ENCODE results near the gene SPINK4. TPM values are rescaled to one million over a fixed set of nuclear protein-coding genes. Genes with fewer than 3 reads are reported as not detected.

SPINK4 gene
- total and polyA plus RNA-seq, 2 experiments from 2014 or later, result not detected

DNA sequence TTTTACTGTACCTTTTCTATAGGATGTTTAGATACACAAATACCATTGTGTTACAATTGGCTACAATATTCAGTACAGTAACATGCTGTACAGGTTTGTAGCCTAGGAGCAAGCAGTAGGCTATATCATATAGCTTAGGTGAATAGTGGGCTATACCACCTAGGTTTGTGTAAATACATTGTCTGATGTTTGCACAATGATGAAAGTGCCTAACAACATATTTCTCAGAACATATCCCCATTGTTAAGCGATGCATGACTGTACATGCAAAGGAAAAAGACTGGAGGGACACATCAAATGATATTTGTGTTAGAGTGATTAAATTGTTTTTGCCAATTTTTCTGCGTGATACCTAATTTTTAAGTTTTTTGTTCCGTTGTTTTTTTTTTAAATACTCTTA is 30.2 kb downstream of the SPINK4 start:
- no peak for DNase-seq (ENCODE audit: low spot score)
- no peak overlapping the region for H3K4me2 ChIP-seq
- WGBS (ENCODE audit: low lambda C conversion rate, missing lambda C conversion rate), result 98% methylated on average over 3 of the region's 3 CpGs
- H3K27me3 ChIP-seq, result no peaks in the 10 kb centered on the region
- H3K9me3 ChIP-seq (ENCODE audit: low read depth), result no peaks in the 10 kb centered on the region
- no peak overlapping the region for H2AFZ ChIP-seq
- no peak overlapping the region for H3K27ac ChIP-seq
- peaks cover 39% of the 10 kb centered on the region for H3K79me2 ChIP-seq
- TF ChIP-seq EZH2phosphoT487 (IDR thresholded peaks at IDR 0.05; ENCODE audit: low read depth, severe bottlenecking, unreplicated experiment) (no peak), EZH2 (IDR thresholded peaks at IDR 0.05; ENCODE audit: borderline replicate concordance) (no peak)
- TF ChIP-seq, protein P1, sequence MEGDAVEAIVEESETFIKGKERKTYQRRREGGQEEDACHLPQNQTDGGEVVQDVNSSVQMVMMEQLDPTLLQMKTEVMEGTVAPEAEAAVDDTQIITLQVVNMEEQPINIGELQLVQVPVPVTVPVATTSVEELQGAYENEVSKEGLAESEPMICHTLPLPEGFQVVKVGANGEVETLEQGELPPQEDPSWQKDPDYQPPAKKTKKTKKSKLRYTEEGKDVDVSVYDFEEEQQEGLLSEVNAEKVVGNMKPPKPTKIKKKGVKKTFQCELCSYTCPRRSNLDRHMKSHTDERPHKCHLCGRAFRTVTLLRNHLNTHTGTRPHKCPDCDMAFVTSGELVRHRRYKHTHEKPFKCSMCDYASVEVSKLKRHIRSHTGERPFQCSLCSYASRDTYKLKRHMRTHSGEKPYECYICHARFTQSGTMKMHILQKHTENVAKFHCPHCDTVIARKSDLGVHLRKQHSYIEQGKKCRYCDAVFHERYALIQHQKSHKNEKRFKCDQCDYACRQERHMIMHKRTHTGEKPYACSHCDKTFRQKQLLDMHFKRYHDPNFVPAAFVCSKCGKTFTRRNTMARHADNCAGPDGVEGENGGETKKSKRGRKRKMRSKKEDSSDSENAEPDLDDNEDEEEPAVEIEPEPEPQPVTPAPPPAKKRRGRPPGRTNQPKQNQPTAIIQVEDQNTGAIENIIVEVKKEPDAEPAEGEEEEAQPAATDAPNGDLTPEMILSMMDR (IDR thresholded peaks at IDR 0.05; ENCODE audit: poor library complexity), result no peak
- peaks cover 7% of the 10 kb centered on the region for H3K4me1 ChIP-seq (ENCODE audit: insufficient read depth)
- peaks cover 3% of the 10 kb centered on the region for H3K36me3 ChIP-seq (replicated peaks; ENCODE audit: insufficient read depth, low read depth)
- no peak overlapping the region for H3K4me3 ChIP-seq
- no peaks in the 10 kb centered on the region for H3K9me2 ChIP-seq (replicated peaks; ENCODE audit: insufficient read depth)
- no peaks in the 10 kb centered on the region for H4K20me1 ChIP-seq (ENCODE audit: insufficient read depth, poor library complexity, severe bottlenecking)

DNA sequence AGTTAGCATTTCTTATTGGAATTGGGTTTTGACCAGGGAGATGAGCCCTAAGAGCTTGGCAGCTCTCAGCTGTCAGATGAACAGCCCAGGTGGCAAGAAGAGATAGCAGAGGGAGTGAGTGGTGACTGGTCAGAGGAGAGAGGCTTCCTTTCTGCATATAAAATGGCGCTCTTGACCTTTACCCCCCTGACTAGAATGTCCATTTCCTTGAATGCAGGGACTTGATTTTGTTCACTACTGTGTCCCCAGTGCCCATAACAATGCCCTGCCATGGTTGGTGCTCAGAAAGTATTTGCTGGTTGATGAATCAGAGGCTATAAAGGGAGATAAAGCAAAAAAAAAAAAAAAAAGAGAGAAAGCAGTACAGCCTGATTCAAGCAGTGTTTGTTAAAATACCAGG is 32.1 kb downstream of the SPINK4 start:
- Histone ChIP-seq H3K36me3 (replicated peaks; ENCODE audit: insufficient read depth, low read depth) (peaks cover 3% of the 10 kb centered on the region), H3K79me2 (peaks cover 22% of the 10 kb centered on the region), H3K4me3 (no peak overlapping the region), H3K9me3 (ENCODE audit: low read depth) (no peaks in the 10 kb centered on the region), H3K27me3 (no peaks in the 10 kb centered on the region), H3K9me2 (replicated peaks; ENCODE audit: insufficient read depth) (no peaks in the 10 kb centered on the region), H3K27ac (peak overlapping the region; percentile 69), H2AFZ (no peak overlapping the region), H4K20me1 (ENCODE audit: insufficient read depth, poor library complexity, severe bottlenecking) (no peaks in the 10 kb centered on the region), H3K4me2 (no peak overlapping the region), H3K4me1 (ENCODE audit: insufficient read depth) (no peaks in the 10 kb centered on the region)
- TF ChIP-seq EZH2 (IDR thresholded peaks at IDR 0.05; ENCODE audit: borderline replicate concordance), result no peak
- no peak for TF ChIP-seq EZH2phosphoT487 (IDR thresholded peaks at IDR 0.05; ENCODE audit: low read depth, severe bottlenecking, unreplicated experiment)
- TF ChIP-seq, protein P1 (IDR thresholded peaks at IDR 0.05; ENCODE audit: poor library complexity), result no peak
- 76% methylated on average over 1 of the region's 1 CpG for WGBS (ENCODE audit: low lambda C conversion rate, missing lambda C conversion rate)
- peak; percentile 26 for DNase-seq (ENCODE audit: low spot score)

DNA sequence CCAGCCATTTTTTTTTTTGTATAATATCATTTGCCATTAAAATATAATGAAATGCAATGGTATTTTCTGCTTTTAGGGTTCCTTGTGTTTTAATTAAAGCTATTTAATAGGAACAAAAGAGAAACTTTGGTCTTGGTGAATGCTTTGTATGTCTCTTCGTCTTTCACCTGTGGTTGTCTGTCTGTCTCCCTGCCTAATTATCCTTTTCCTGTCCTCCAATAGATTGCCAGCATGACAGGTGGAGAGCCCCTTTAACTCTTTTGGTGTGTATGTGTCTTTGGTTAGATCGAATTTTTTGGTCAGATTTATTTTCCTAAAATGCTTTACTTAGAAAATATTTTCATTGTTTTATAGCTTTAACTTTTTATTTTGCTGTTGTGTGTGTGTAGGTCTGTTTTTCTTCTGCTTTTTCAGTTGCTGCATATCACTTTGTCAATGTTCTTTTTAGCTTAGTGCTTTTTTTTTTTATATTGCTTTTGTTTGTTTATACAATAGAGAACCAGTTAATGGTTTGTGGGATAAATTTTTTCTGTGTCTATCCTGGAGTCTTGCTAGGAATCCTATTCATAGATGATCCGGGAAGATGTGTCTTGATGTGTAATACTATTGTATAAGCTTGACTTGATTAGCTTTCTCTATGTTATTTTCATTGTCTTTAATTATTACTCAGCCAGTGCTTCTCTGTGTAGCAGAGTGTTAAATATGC is 33.5 kb downstream of the SPINK4 start:
- peaks cover 3% of the 10 kb centered on the region for H3K36me3 ChIP-seq (replicated peaks; ENCODE audit: insufficient read depth, low read depth)
- no peaks in the 10 kb centered on the region for H3K9me2 ChIP-seq (replicated peaks; ENCODE audit: insufficient read depth)
- no peaks in the 10 kb centered on the region for H3K4me1 ChIP-seq (ENCODE audit: insufficient read depth)
- 90% methylated on average over 3 of the region's 3 CpGs for WGBS (ENCODE audit: low lambda C conversion rate, missing lambda C conversion rate)
- H3K9me3 ChIP-seq (ENCODE audit: low read depth), result no peaks in the 10 kb centered on the region
- H2AFZ ChIP-seq, result no peak overlapping the region
- DNase-seq (ENCODE audit: low spot score), result no peak
- no peaks in the 10 kb centered on the region for H4K20me1 ChIP-seq (ENCODE audit: insufficient read depth, poor library complexity, severe bottlenecking)
- no peaks in the 10 kb centered on the region for H3K27me3 ChIP-seq
- no peak overlapping the region for H3K27ac ChIP-seq
- H3K79me2 ChIP-seq, result peaks cover 15% of the 10 kb centered on the region
- TF ChIP-seq, protein P1 (IDR thresholded peaks at IDR 0.05; ENCODE audit: poor library complexity), result no peak
- TF ChIP-seq EZH2phosphoT487 (IDR thresholded peaks at IDR 0.05; ENCODE audit: low read depth, severe bottlenecking, unreplicated experiment), result no peak
- TF ChIP-seq EZH2 (IDR thresholded peaks at IDR 0.05; ENCODE audit: borderline replicate concordance), result no peak
- H3K4me2 ChIP-seq, result no peak overlapping the region
- H3K4me3 ChIP-seq, result no peak overlapping the region
